ENCODE results near the gene MAP4.

- no peak for TF ChIP-seq ERF (CRISPR knock-in tag; IDR thresholded peaks at IDR 0.05)
- TF ChIP-seq ZNF383 (CRISPR knock-in tag; IDR thresholded peaks at IDR 0.05; ENCODE audit: borderline replicate concordance), result no peak
- no peak for TF ChIP-seq CTCF (CRISPR knock-in tag; IDR thresholded peaks at IDR 0.05)
- TF ChIP-seq MED13 (CRISPR knock-in tag; IDR thresholded peaks at IDR 0.05), result no peak
- no peak for TF ChIP-seq PCBP2 (optimal IDR thresholded peaks at IDR 0.05; ENCODE audit: low read depth, low read length, poor library complexity, severe bottlenecking)
- TF ChIP-seq, protein P1, sequence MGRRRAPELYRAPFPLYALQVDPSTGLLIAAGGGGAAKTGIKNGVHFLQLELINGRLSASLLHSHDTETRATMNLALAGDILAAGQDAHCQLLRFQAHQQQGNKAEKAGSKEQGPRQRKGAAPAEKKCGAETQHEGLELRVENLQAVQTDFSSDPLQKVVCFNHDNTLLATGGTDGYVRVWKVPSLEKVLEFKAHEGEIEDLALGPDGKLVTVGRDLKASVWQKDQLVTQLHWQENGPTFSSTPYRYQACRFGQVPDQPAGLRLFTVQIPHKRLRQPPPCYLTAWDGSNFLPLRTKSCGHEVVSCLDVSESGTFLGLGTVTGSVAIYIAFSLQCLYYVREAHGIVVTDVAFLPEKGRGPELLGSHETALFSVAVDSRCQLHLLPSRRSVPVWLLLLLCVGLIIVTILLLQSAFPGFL (CRISPR knock-in tag; IDR thresholded peaks at IDR 0.05), result no peak
- TF ChIP-seq NCOR1 (IDR thresholded peaks at IDR 0.05; ENCODE audit: borderline replicate concordance, low read length), result no peak
- TF ChIP-seq CHD4 (IDR thresholded peaks at IDR 0.05; ENCODE audit: borderline replicate concordance, low read length), result no peak
- TF ChIP-seq SP1 (IDR thresholded peaks at IDR 0.05), result no peak
- no peak for TF ChIP-seq SP1 (CRISPR knock-in tag; IDR thresholded peaks at IDR 0.05)
- no peak for TF ChIP-seq DR1 (CRISPR knock-in tag; IDR thresholded peaks at IDR 0.05)
- TF ChIP-seq POLR2AphosphoS5 (IDR thresholded peaks at IDR 0.05; ENCODE audit: low read depth, low read length), result no peak
- TF ChIP-seq SRF (IDR thresholded peaks at IDR 0.05; ENCODE audit: low read depth, low read length), result no peak
Observed at GRCh38 chr3:47991341-47991740, 24.9 kb downstream of the MAP4 start.
